ENCODE results near the gene TASOR.

GRCh38 chr3:56711344-56711743 lies 28.3 kb upstream of the TASOR start:
- TF ChIP-seq CTCF (IDR thresholded peaks at IDR 0.05) (no peak), POLR2A (IDR thresholded peaks at IDR 0.05) (no peak), POLR2AphosphoS5 (IDR thresholded peaks at IDR 0.05; ENCODE audit: insufficient read depth in 1 of 2, low read depth in 1 of 2) (no peak)

All from vagina (tissue), 2 donors.